HepG2 (cell line): ENCODE measurements around the gene RNH1. TPM values are rescaled to one million over a fixed set of nuclear protein-coding genes. Genes with fewer than 3 reads are reported as not detected.

Experiments
- AKAP8 ChIP-seq: sonication (generic); formaldehyde crosslinking; IDR thresholded peaks from 2 replicates; pipeline ENCODE4 v1.5.1; 2020; ENCODE audit warnings: mild to moderate bottlenecking, missing genetic modification reagents
- GPBP1L1 ChIP-seq: sonication (generic); formaldehyde crosslinking; IDR thresholded peaks from 2 replicates; pipeline ENCODE4 v1.5.0; 2020; ENCODE audit warnings: mild to moderate bottlenecking, missing genetic modification reagents
- HNRNPLL ChIP-seq: fragments of 200-400 bp; formaldehyde crosslinking; IDR thresholded peaks from 2 replicates; pipeline ENCODE4 v1.6.1; 2017; ENCODE audit warnings: mild to moderate bottlenecking, low read depth, low read length; ENCODE audit not compliant: poor library complexity, severe bottlenecking
- MED1 ChIP-seq: sonication (generic); formaldehyde crosslinking; IDR thresholded peaks from 2 replicates; pipeline ENCODE4 v1.4.0; 2020; ENCODE audit warnings: missing genetic modification reagents
- PPARG ChIP-seq: conservative IDR thresholded peaks from 2 replicates; pipeline ENCODE4 v1.6.1; 2016; ENCODE audit warnings: missing biosample characterization, missing genetic modification reagents
- RFXAP ChIP-seq: sonication (generic); formaldehyde crosslinking; IDR thresholded peaks from 2 replicates; pipeline ENCODE4 v1.4.0; 2020; ENCODE audit warnings: missing genetic modification reagents, borderline replicate concordance
- SIN3A ChIP-seq: IDR thresholded peaks from 2 replicates; pipeline ENCODE4 v1.6.1; 2011; ENCODE audit warnings: low read depth, mild to moderate bottlenecking, control low read depth, low read length, borderline replicate concordance
- SMAD9 ChIP-seq: sonication (generic); formaldehyde crosslinking; IDR thresholded peaks from 2 replicates; pipeline ENCODE4 v1.5.1; 2020; ENCODE audit warnings: mild to moderate bottlenecking, missing genetic modification reagents
- SP1 ChIP-seq, 2 experiments: fragments of 450-650 bp in 1 of 2; sonication (generic) in 1 of 2; formaldehyde crosslinking in 1 of 2; IDR thresholded peaks; 2 replicates each; pipeline versions ENCODE4 v1.4.0 to v1.6.1; 2016 to 2020; ENCODE audit warnings: missing genetic modification reagents in 1 of 2
- THAP9 ChIP-seq: sonication (generic); formaldehyde crosslinking; IDR thresholded peaks from 2 replicates; pipeline ENCODE4; 2020; ENCODE audit warnings: missing genetic modification reagents, mild to moderate bottlenecking, borderline replicate concordance
- ZNF407 ChIP-seq: sonication (generic); formaldehyde crosslinking; IDR thresholded peaks from one replicate; pipeline ENCODE4 v1.5.1; 2020; ENCODE audit warnings: mild to moderate bottlenecking, missing genetic modification reagents; ENCODE audit errors: not compliant biosample characterization
- ZNF672 ChIP-seq: sonication (generic); formaldehyde crosslinking; IDR thresholded peaks from 2 replicates; pipeline ENCODE4 v1.8.1; 2022; ENCODE audit warnings: missing genetic modification reagents
- ZNF747 ChIP-seq: sonication (generic); formaldehyde crosslinking; IDR thresholded peaks from 2 replicates; pipeline ENCODE4 v1.8.1; 2023; ENCODE audit warnings: missing genetic modification reagents, mild to moderate bottlenecking, borderline replicate concordance
- ZSCAN29 ChIP-seq: sonication (generic); formaldehyde crosslinking; conservative IDR thresholded peaks from 2 replicates; pipeline ENCODE4 v1.4.0; 2020; ENCODE audit warnings: mild to moderate bottlenecking, missing genetic modification reagents
- polyA plus RNA-seq, 8 experiments: library from polyadenylated mRNA; depleted of rRNA in 3 of 8; stranded (reverse) in 7 of 8; unstranded in 1 of 8; fragments of >200 nt; fragmentation: Illumina TruSeq in 4 of 8; extraction: Trizol in 4 of 8; gene quantifications; 2 replicates each; pipeline versions ENCODE4 v1.2.1 to v1.2.3, GENCODE V29; 2011 to 2016; ENCODE audit warnings: low read depth in 4 of 8, missing spikeins in 1 of 8, mixed read lengths in 1 of 8; ENCODE audit not compliant: insufficient read depth in 1 of 8
- total RNA-seq, 5 experiments: library from RNA; depleted of rRNA; stranded (reverse); fragments of >200 nt; fragmentation: Illumina TruSeq; extraction: Trizol; gene quantifications; 2 replicates each; pipeline ENCODE4 v1.2.3, GENCODE V29; 2016; ENCODE audit warnings: low read depth in 1 of 5

The RNH1 gene
- total and polyA plus RNA-seq, 2 of the 13 experiments (the other 11 are each of a cell fraction or from before 2014, with no cell fraction given), result 36.0 to 74.1 TPM

- TF ChIP-seq AKAP8 (peak; percentile 61), RFXAP (CRISPR knock-in tag) (peak; percentile 72; the same call in 1 of the 2 replicates), THAP9 (CRISPR knock-in tag) (peak; percentile 32; the same call in 1 of the 2 replicates), SIN3A (peak; percentile 89; the same call in 1 of the 2 replicates), GPBP1L1 (no peak), PPARG (CRISPR knock-in tag) (no peak; the same call in 1 of the 2 replicates), ZNF407 (CRISPR knock-in tag) (peak; percentile 42), SMAD9 (0 out of 2 replicates have a peak, but pooled peaks have one; percentile 31), HNRNPLL (peak; percentile 50), SP1 (IDR thresholded peaks at IDR 0.05) (no peak), SP1 (CRISPR knock-in tag; IDR thresholded peaks at IDR 0.05) (peak; percentile 74), ZNF672 (CRISPR knock-in tag) (no peak), MED1 (CRISPR knock-in tag) (peak; percentile 67), ZNF747 (0 out of 2 replicates have a peak, but pooled peaks have one; percentile 26), ZSCAN29 (CRISPR knock-in tag) (0 out of 2 replicates have a peak, but pooled peaks have one; percentile 45)
Measured at GRCh38 chr11:449889-450808, 56.9 kb downstream of the RNH1 start, which contains the start of gene PTDSS2 (continued).
